ENCODE results near the gene GOLGA8M. TPM values are rescaled to one million over a fixed set of nuclear protein-coding genes. Genes with fewer than 3 reads are reported as not detected.
"Not testable (repeated sequence)": the region's sequence is repeated elsewhere in the genome, so short reads cannot be mapped to it uniquely, and the experiment has no call there.

GOLGA8M gene
- total and polyA plus RNA-seq, 3 donors from 2014 or later: 7.2 to 17.6 (median 8.7) TPM

- H3K4me1 ChIP-seq; DNase-seq; H3K4me3 ChIP-seq; H3K27ac ChIP-seq; H3K36me3 ChIP-seq (ENCODE audit: low read depth, missing control alignments); H3K9me3 ChIP-seq; intact Hi-C loops (cut with DNase I; ENCODE audit: low total_unique reads); H3K27me3 ChIP-seq: not testable (repeated sequence)
- WGBS, 2 donors: no CpG with 5 or more reads among the region's 4 CpGs
These were observed 45.8 kb downstream of the GOLGA8M start for GRCh38 chr15:28666402-28666801.

GRCh38 chr15:28664575-28664974 lies 47.6 kb downstream of the GOLGA8M start:
- H3K4me3 ChIP-seq; H3K36me3 ChIP-seq (ENCODE audit: low read depth, missing control alignments); DNase-seq; H3K9me3 ChIP-seq; intact Hi-C loops (cut with DNase I; ENCODE audit: low total_unique reads); H3K4me1 ChIP-seq; H3K27ac ChIP-seq; H3K27me3 ChIP-seq: not testable (repeated sequence)
- 78 to 86% methylated on average over 5 to 6 of the region's 6 CpGs for WGBS, 2 donors

- no CpG with 5 or more reads among the region's 11 CpGs for WGBS, 2 donors
- H3K27ac ChIP-seq; H3K9me3 ChIP-seq; H3K27me3 ChIP-seq; H3K4me3 ChIP-seq; DNase-seq; H3K4me1 ChIP-seq; intact Hi-C loops (cut with DNase I; ENCODE audit: low total_unique reads); H3K36me3 ChIP-seq (ENCODE audit: low read depth, missing control alignments): not testable (repeated sequence)
These were observed 48.5 kb downstream of the GOLGA8M start for GRCh38 chr15:28663717-28664116.

GRCh38 chr15:28660750-28661149 lies 51.5 kb downstream of the GOLGA8M start:
- H3K27ac ChIP-seq; H3K9me3 ChIP-seq; H3K36me3 ChIP-seq (ENCODE audit: low read depth, missing control alignments); H3K27me3 ChIP-seq; intact Hi-C loops (cut with DNase I; ENCODE audit: low total_unique reads); H3K4me1 ChIP-seq; DNase-seq; H3K4me3 ChIP-seq: not testable (repeated sequence)
- no CpG with 5 or more reads among the region's 7 CpGs for WGBS, 2 donors

- H3K4me3 ChIP-seq; H3K27me3 ChIP-seq; H3K27ac ChIP-seq; DNase-seq; H3K36me3 ChIP-seq (ENCODE audit: low read depth, missing control alignments); H3K9me3 ChIP-seq; intact Hi-C loops (cut with DNase I; ENCODE audit: low total_unique reads); H3K4me1 ChIP-seq: not testable (repeated sequence)
- WGBS, 2 donors: no CpG with 5 or more reads among the region's 4 CpGs
These were observed 56.2 kb downstream of the GOLGA8M start for GRCh38 chr15:28656018-28656360.

- intact Hi-C loops (cut with DNase I; ENCODE audit: low total_unique reads); DNase-seq; H3K27me3 ChIP-seq; H3K4me1 ChIP-seq; H3K4me3 ChIP-seq; H3K36me3 ChIP-seq (ENCODE audit: low read depth, missing control alignments); H3K27ac ChIP-seq; H3K9me3 ChIP-seq: not testable (repeated sequence)
- WGBS, 2 donors: 80 to 91% methylated on average over 1 to 15 of the region's 30 CpGs
These were observed 56.7 kb downstream of the GOLGA8M start for GRCh38 chr15:28655329-28656017.

GRCh38 chr15:28654194-28654593 lies 58.0 kb downstream of the GOLGA8M start:
- H3K36me3 ChIP-seq (ENCODE audit: low read depth, missing control alignments); H3K9me3 ChIP-seq; H3K27me3 ChIP-seq; H3K27ac ChIP-seq; H3K4me3 ChIP-seq; intact Hi-C loops (cut with DNase I; ENCODE audit: low total_unique reads); DNase-seq; H3K4me1 ChIP-seq: not testable (repeated sequence)
- 92 to 100% methylated on average over 3 to 4 of the region's 11 CpGs for WGBS, 2 donors

- H3K36me3 ChIP-seq (ENCODE audit: low read depth, missing control alignments); intact Hi-C loops (cut with DNase I; ENCODE audit: low total_unique reads): not testable (repeated sequence)
- 91 to 93% methylated on average over 10 of the region's 10 CpGs for WGBS, 2 donors
These were observed 59.7 kb downstream of the GOLGA8M start for GRCh38 chr15:28652538-28652937.

More at GRCh38 chr15:28652538-28652937, 59.7 kb downstream of the GOLGA8M start:
- not testable (repeated sequence) for H3K27ac ChIP-seq, DNase-seq, H3K9me3 ChIP-seq, H3K4me1 ChIP-seq, H3K27me3 ChIP-seq, H3K4me3 ChIP-seq

Small RNA genes lying within 50 kb of the gene (small RNA-seq; reads per million reads assigned to genes)
- 0 reads per million in 2 donors for gene RN7SL719P

Other genes with a start within 250 kb of the GOLGA8M start
- gene GOLGA8G, start 179.4 kb downstream of the GOLGA8M start, total RNA-seq: 10 to 100 TPM; 42.7 to 57.9 TPM
- 28.8 TPM for gene GOLGA8G, start 179.4 kb downstream of the GOLGA8M start, polyA plus RNA-seq (ENCODE audit: insufficient read depth, low read depth, low replicate concordance)
- gene GOLGA6L25, start 158.9 kb downstream of the GOLGA8M start, total RNA-seq: not detected
- gene GOLGA6L25, start 158.9 kb downstream of the GOLGA8M start, polyA plus RNA-seq (ENCODE audit: insufficient read depth, low read depth, low replicate concordance): 6.0 TPM
- 10 to 100 TPM in 1 of 2 donors, 1 to 10 TPM in 1; 4.3 to 13.6 TPM for gene GOLGA6L7, start 136.2 kb upstream of the GOLGA8M start, total RNA-seq
- gene GOLGA6L7, start 136.2 kb upstream of the GOLGA8M start, polyA plus RNA-seq (ENCODE audit: insufficient read depth, low read depth, low replicate concordance): 15.7 TPM
- gene APBA2, start 173.6 kb upstream of the GOLGA8M start, total RNA-seq: 10 to 100 TPM; 29.5 to 37.7 TPM
- 18.5 TPM for gene APBA2, start 173.6 kb upstream of the GOLGA8M start, polyA plus RNA-seq (ENCODE audit: insufficient read depth, low read depth, low replicate concordance)